Left lung (tissue), 10 donors: Measurements from ENCODE around the gene ARHGEF17. TPM values are rescaled to one million over a fixed set of nuclear protein-coding genes. Genes with fewer than 3 reads are reported as not detected.

Experiments used
- ATAC-seq: fragments of 200-7000 bp; cut with Tn5 transposase; one replicate; pipeline ENCODE4 v1.9.1; 2020; ENCODE audit warnings: moderate library complexity
- DNase-seq, 4 donors: peaks; one replicate each; pipeline ENCODE4 v3.0.0-alpha.2; 2013 to 2020
- H3K27ac ChIP-seq, 2 donors: fragments of 200-600 bp; sonication (generic) in 1 of 2; one replicate each; pipeline versions ENCODE4 v1.5.0 to v1.8.0; 2020 to 2021
- H3K27me3 ChIP-seq, 2 donors: fragments of 200-600 bp; sonication (generic) in 1 of 2; one replicate each; pipeline versions ENCODE4 v1.5.0 to v1.8.0; 2020 to 2021
- H3K36me3 ChIP-seq, 2 donors: fragments of 200-600 bp; sonication (generic) in 1 of 2; one replicate each; pipeline versions ENCODE4 v1.5.0 to v1.8.0; 2020 to 2021
- H3K4me1 ChIP-seq, 2 donors: fragments of 200-600 bp; one replicate each; pipeline ENCODE4 v1.8.0; 2021
- H3K4me3 ChIP-seq, 2 donors: fragments of 200-600 bp; sonication (generic) in 1 of 2; one replicate each; pipeline versions ENCODE4 v1.5.0 to v1.8.0; 2020 to 2021; ENCODE audit warnings: mild to moderate bottlenecking in 1 of 2
- H3K9me3 ChIP-seq, 2 donors: fragments of 200-600 bp; sonication (generic) in 1 of 2; one replicate each; pipeline versions ENCODE4 v1.5.0 to v1.8.0; 2020 to 2021
- CTCF ChIP-seq, 2 donors: fragments of 200-600 bp; sonication (generic) in 1 of 2; IDR thresholded peaks; one replicate each; pipeline versions ENCODE4 v1.5.0 to v1.8.0; 2021; ENCODE audit warnings: antibody characterized with exemption in 2 of 2
- intact Hi-C, 2 donors: fragments of 100-400 bp; cut with DNase I; formaldehyde crosslinking; loops; one replicate each; pipeline versions ENCODE4 v1.11.2 to v1.14.2; 2022
- polyA plus RNA-seq, 6 donors: library from polyadenylated mRNA; unstranded; fragments of 120-200 nt; gene quantifications; one replicate each; pipeline ENCODE4 v1.2.1, GENCODE V29; 2013; ENCODE audit not compliant: insufficient read length in 6 of 6
- total RNA-seq, 2 donors: library from RNA; stranded (reverse); fragmentation: NEBNext Ultra II Directional; extraction: Animal tissue kit (Norgen Biotek cat#: 25700); gene quantifications; one replicate each; pipeline ENCODE4 v1.2.1, GENCODE V29; 2021
- donor health status: DM: no; HTN: yes; CAD: no.
- donor health status: DM: no; HTN: no; CAD: no.

The ARHGEF17 gene
- total and polyA plus RNA-seq, 8 donors, result 56.3 to 95.8 (median 82.8) TPM

- no peak for TF ChIP-seq CTCF (IDR thresholded peaks at IDR 0.05)
- Histone ChIP-seq H3K36me3 (peaks cover 0 to 20% of the 10 kb centered on the region in 2 donors), H3K4me1 (peaks cover 51 to 84% of the 10 kb centered on the region in 2 donors), H3K9me3 (no peaks in the 10 kb centered on the region), H3K27me3 (no peaks in the 10 kb centered on the region), H3K4me3 (peak overlapping the region in 1 of 2 donors; percentile 26), H3K27ac (peak overlapping the region; percentile 85 to 95)
- intact Hi-C loops, result no loop called here
- no peak for ATAC-seq
- DNase-seq, result no peak
Observed at GRCh38 chr11:73386546-73386945, 78.5 kb downstream of the ARHGEF17 start.

DNA sequence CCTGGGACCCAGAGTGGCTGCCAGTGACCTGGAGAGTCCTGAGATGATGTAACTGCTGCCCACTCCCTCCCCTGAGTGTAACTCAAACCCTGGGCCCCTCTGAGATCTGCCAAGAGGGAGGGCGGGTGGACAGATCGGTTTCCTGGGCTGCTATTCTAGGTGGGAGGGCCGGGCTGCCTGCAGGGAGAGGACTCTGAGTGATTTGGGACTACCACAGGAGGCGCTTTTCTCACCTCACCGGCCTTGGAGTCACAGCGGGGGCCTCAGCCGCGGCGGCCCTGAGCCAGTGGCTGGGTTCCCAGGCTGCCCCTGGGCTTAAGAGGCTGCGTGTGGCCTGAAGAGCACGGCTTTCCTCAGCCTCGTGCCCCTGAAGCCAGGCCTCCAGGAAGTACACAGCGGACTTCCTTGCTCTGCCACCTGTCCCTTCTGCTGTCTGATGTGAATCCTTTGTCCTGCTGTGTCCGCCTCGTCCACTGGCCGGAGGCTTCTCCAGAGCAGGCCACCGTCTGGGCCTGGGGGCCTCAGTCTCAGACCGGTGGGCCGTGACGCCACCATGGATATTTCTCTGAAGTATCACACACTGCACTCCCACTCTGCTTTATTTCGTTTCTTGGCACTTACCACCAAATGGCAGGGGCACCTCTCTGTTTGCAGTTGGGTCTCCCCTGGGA is 79.7 kb downstream of the ARHGEF17 start:
- H3K27me3 ChIP-seq, result no peaks in the 10 kb centered on the region
- peak overlapping the region in 1 of 2 donors; percentile 26 for H3K4me3 ChIP-seq
- peak; percentile 13 for ATAC-seq
- no peaks in the 10 kb centered on the region for H3K9me3 ChIP-seq
- peaks cover 0 to 32% of the 10 kb centered on the region in 2 donors for H3K36me3 ChIP-seq
- DNase-seq, result peak in 1 of 4 donors; percentile 30
- TF ChIP-seq CTCF (IDR thresholded peaks at IDR 0.05), result no peak
- H3K27ac ChIP-seq, result peak overlapping the region; percentile 50 to 95
- intact Hi-C loops, result no loop called here
- peaks cover 45 to 83% of the 10 kb centered on the region in 2 donors for H3K4me1 ChIP-seq

DNA sequence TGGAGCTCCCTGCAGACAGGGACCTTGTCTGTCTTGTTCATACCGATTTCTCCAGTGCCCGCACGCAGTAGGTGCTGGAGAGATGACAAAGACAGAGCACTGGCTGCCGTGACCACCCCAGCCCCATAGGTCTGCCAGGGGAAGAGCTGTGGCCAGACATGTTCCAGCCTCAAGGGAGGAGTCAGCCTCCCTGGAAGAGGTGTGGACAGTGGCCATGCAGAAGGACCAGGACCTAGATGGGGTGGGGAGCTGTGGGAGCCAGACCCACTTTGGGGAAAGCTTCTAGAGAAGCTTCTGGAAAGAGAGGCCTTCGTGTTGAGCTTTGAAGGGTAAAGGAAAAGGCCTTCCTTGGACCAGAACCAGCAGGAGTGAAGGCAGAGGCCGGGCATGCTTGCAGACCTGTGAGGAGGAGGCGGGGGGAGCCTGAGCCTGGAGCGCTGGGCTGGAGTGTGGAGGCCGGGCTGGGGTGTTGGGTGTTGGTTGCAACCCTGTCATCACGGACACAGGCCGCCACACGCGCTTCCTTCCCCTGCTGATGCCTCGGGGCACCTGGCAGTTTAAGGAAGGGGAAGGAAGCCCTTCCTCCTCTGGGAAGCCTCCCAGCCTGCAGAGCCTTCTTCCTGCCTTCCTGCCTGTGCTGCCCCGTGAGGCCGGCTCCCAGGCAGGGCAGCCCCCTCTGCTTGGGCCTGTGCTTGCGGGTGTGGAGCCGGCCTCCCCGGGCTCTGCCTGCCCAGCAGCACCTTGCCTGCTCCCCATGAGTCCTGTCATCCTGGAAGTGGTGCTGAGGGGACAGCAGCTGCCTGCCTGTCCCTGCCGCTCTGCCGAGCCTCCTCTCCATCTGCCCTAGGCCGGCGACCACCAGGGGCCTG is 80.4 kb downstream of the ARHGEF17 start:
- Histone ChIP-seq H3K27ac (peak overlapping the region; percentile 50 to 95), H3K36me3 (peaks cover 0 to 40% of the 10 kb centered on the region in 2 donors), H3K9me3 (no peaks in the 10 kb centered on the region), H3K27me3 (no peaks in the 10 kb centered on the region), H3K4me1 (peaks cover 37 to 81% of the 10 kb centered on the region in 2 donors), H3K4me3 (peak overlapping the region in 1 of 2 donors; percentile 26)
- ATAC-seq (peak; percentile 15), DNase-seq (peak in 2 of 4 donors; percentile 86 to 94)
- TF ChIP-seq CTCF (IDR thresholded peaks at IDR 0.05), result no peak
- intact Hi-C loops, result no loop called here

DNA sequence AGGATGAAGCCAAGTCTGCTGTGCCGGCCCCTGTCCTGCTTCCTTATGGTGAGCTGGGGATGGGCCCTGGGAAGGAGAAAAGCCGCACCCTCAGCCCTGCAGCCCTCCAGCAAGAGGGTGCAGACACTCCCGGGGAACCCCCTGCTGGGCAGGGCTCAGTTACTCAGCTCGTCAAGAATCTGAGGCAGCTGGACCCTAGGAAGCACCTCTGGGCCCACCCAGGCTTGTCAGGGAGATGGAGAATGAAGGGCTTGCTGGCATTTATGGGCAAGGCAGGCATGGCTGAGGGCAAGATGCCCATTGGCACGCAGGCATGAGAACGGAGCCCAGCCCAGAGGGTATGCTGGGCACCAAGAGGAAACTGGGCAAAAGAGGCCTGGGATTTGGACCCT is 81.1 kb downstream of the ARHGEF17 start:
- Histone ChIP-seq H3K9me3 (no peaks in the 10 kb centered on the region), H3K27ac (peak overlapping the region in 1 of 2 donors; percentile 95), H3K27me3 (no peaks in the 10 kb centered on the region), H3K4me3 (peak overlapping the region in 1 of 2 donors; percentile 26), H3K4me1 (peaks cover 31 to 77% of the 10 kb centered on the region in 2 donors), H3K36me3 (peaks cover 0 to 46% of the 10 kb centered on the region in 2 donors)
- ATAC-seq (no peak), DNase-seq (no peak)
- intact Hi-C loops, result no loop called here
- no peak for TF ChIP-seq CTCF (IDR thresholded peaks at IDR 0.05)

GRCh38 chr11:73389916-73390315 is 81.8 kb downstream of the ARHGEF17 start:
- DNase-seq, result no peak
- no peak overlapping the region for H3K4me3 ChIP-seq
- no peaks in the 10 kb centered on the region for H3K27me3 ChIP-seq
- no peaks in the 10 kb centered on the region for H3K9me3 ChIP-seq
- no peak for ATAC-seq
- TF ChIP-seq CTCF (IDR thresholded peaks at IDR 0.05), result no peak
- H3K4me1 ChIP-seq, result peaks cover 28 to 69% of the 10 kb centered on the region in 2 donors
- peak overlapping the region in 1 of 2 donors; percentile 13 for H3K27ac ChIP-seq
- intact Hi-C loops, result loop anchor here in 1 of 2 donors (5.0 to 10.0 kb wide), 2 partner anchors 38 to 265 kb away; no protein-coding TSS in a partner anchor
- peaks cover 0 to 54% of the 10 kb centered on the region in 2 donors for H3K36me3 ChIP-seq
